Measurements from ENCODE around the gene RNF169. TPM values are rescaled to one million over a fixed set of nuclear protein-coding genes. Genes with fewer than 3 reads are reported as not detected.

Gene RNF169
- total and polyA plus RNA-seq, 2 of the 8 experiments (the other 6 are each of a cell fraction or from before 2014, with no cell fraction given), result 3.6 to 12.5 TPM

DNA sequence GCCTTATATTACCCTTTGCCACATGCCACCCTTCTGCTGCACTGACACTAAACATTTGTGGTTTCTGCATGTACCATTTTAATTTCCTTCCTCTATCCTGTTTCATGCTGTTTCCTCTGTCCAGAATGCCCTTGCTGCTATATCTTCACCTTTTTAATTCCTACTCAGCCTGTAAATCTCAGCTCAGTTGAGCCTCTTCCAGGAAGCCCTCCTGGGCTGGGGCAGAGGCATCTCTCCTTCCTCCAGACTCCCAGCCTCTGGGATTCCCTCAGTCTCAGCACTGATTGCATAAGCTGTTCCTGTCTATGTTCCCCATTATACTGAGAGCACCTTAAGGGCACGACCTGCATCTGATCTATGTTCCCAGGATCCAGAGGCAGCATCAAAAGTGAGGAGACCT is 98.7 kb downstream of the RNF169 start:
- 89% methylated on average over 1 of the region's 1 CpG; no CpG with 5 or more reads in 1 of the 2 experiments for WGBS, 2 experiments (ENCODE audit: extremely low coverage in 1 of 2, insufficient coverage in 1 of 2, insufficient read length in 1 of 2, insufficient replicate concordance in 2 of 2, low coverage in 1 of 2, low lambda C conversion rate in 2 of 2, missing lambda C conversion rate in 1 of 2)
- no peak for TF ChIP-seq SIX5 (IDR thresholded peaks at IDR 0.05; ENCODE audit: low read depth, low read length)
- no peak for TF ChIP-seq SUZ12 (IDR thresholded peaks at IDR 0.05; ENCODE audit: low read length)
- no peak for TF ChIP-seq JUND (IDR thresholded peaks at IDR 0.05; ENCODE audit: low read length)
- TF ChIP-seq MAFK (IDR thresholded peaks at IDR 0.05; ENCODE audit: low read depth, low read length), result no peak
- no peak for TF ChIP-seq GABPA (IDR thresholded peaks at IDR 0.05; ENCODE audit: borderline replicate concordance, insufficient read depth, low read length)
- TF ChIP-seq PHF8 (conservative IDR thresholded peaks at IDR 0.05; ENCODE audit: low read depth, low read length), result no peak
- TF ChIP-seq SRF (IDR thresholded peaks at IDR 0.05; ENCODE audit: low read depth, low read length), result no peak
- TF ChIP-seq CREB1 (IDR thresholded peaks at IDR 0.05), result no peak
- TF ChIP-seq RXRA (IDR thresholded peaks at IDR 0.05; ENCODE audit: insufficient read depth, low read depth, low read length), result no peak
- no peak for TF ChIP-seq TAF1 (IDR thresholded peaks at IDR 0.05; ENCODE audit: low read depth, low read length)
- TF ChIP-seq BACH1 (IDR thresholded peaks at IDR 0.05; ENCODE audit: low read length), result no peak
- no peak for TF ChIP-seq GTF2F1 (IDR thresholded peaks at IDR 0.05; ENCODE audit: borderline replicate concordance, low read depth, low read length)
- no peak for TF ChIP-seq NRF1 (IDR thresholded peaks at IDR 0.05; ENCODE audit: low read depth, low read length)
- no peak for TF ChIP-seq CBX5 (IDR thresholded peaks at IDR 0.05; ENCODE audit: low read depth, low read length)
- no peak for TF ChIP-seq FOSL1 (IDR thresholded peaks at IDR 0.05; ENCODE audit: insufficient read depth, low read depth, low read length)
- TF ChIP-seq NANOG (IDR thresholded peaks at IDR 0.05; ENCODE audit: insufficient read depth, low read depth, low read length, poor library complexity, severe bottlenecking), result no peak

More for the DNA sequence above, 98.7 kb downstream of the RNF169 start:
- H4K91ac ChIP-seq (replicated peaks; ENCODE audit: insufficient read length, low read length), result no peak overlapping the region
- no peak overlapping the region for H3K14ac ChIP-seq (ENCODE audit: insufficient read length)
- no peak overlapping the region for H2BK15ac ChIP-seq (ENCODE audit: low read length)
- no peak overlapping the region for H2BK5ac ChIP-seq (ENCODE audit: low read depth, low read length)
- DNase-seq (ENCODE audit: low read depth in 1 of 2, low spot score in 2 of 2) (no peak), FAIRE-seq (no peak)
- no peak overlapping the region for H3K56ac ChIP-seq (replicated peaks; ENCODE audit: insufficient read length, low read depth, low read length)
- no peak overlapping the region for H3K27ac ChIP-seq (ENCODE audit: low read depth, low read length)
- no peaks in the 10 kb centered on the region for H3K9me3 ChIP-seq (ENCODE audit: insufficient read depth in 2 of 2, low read depth in 1 of 2, low read length in 1 of 2)
- H3K9ac ChIP-seq (replicated peaks in 1 of 4; ENCODE audit: extremely low read depth in 1 of 4, low read depth in 3 of 4, low read length in 3 of 4), result no peak overlapping the region
- H3K79me2 ChIP-seq (ENCODE audit: control insufficient read depth in 1 of 2, insufficient read depth in 2 of 2, low read length in 2 of 2), result no peaks in the 10 kb centered on the region
- ChIA-PET CTCF (ENCODE audit: partially characterized antibody) (interaction anchor here (0.6 kb wide), 1 partner anchor 246 kb away, joined by 3 read pairs; no protein-coding TSS in a partner anchor), POLR2A (ENCODE audit: partially characterized antibody) (no interaction called here)
- no peak overlapping the region for H3K18ac ChIP-seq (ENCODE audit: extremely low read depth, low read length)
- no peak overlapping the region for H2BK20ac ChIP-seq (ENCODE audit: low read length)
- no peak overlapping the region for H3K4ac ChIP-seq (replicated peaks; ENCODE audit: insufficient read length, low read depth, low read length)
- H3K4me1 ChIP-seq (replicated peaks in 1 of 4; ENCODE audit: control insufficient read depth in 3 of 4, insufficient read depth in 4 of 4, low read length in 3 of 4), result peaks cover 0 to 11% (median 6%) of the 10 kb centered on the region in 4 experiments; a peak in 4 of 7 replicates
- H4K20me1 ChIP-seq (replicated peaks in 1 of 2; ENCODE audit: control insufficient read depth in 1 of 2, insufficient read depth in 2 of 2, low read length in 2 of 2), result no peaks in the 10 kb centered on the region
- H4K8ac ChIP-seq (ENCODE audit: extremely low read depth, insufficient read depth, low read length), result no peak overlapping the region
- H2BK12ac ChIP-seq (ENCODE audit: low read depth, low read length), result no peak overlapping the region
- H2BK120ac ChIP-seq (replicated peaks; ENCODE audit: low read depth, low read length), result no peak overlapping the region
- no peaks in the 10 kb centered on the region for H3K23me2 ChIP-seq (ENCODE audit: low read depth, low read length)
- H2AFZ ChIP-seq (ENCODE audit: low read length), result no peak overlapping the region
- H3K23ac ChIP-seq (ENCODE audit: insufficient read length), result no peak overlapping the region
- H3K27me3 ChIP-seq (replicated peaks in 1 of 4; ENCODE audit: control insufficient read depth in 3 of 4, extremely low read depth in 1 of 4, insufficient read depth in 3 of 4, low read length in 3 of 4), result no peaks in the 10 kb centered on the region
- H3K4me3 ChIP-seq (ENCODE audit: extremely low read depth in 1 of 4, insufficient read depth in 2 of 4, low read depth in 3 of 4, low read length in 4 of 4), result no peak overlapping the region
- peaks cover 0 to 7% (median 2%) of the 10 kb centered on the region in 4 experiments; a peak in 3 of 8 replicates for H3K36me3 ChIP-seq (ENCODE audit: control insufficient read depth in 2 of 4, insufficient read depth in 4 of 4, low read length in 3 of 4)
- H2AK5ac ChIP-seq (ENCODE audit: low read depth, low read length), result no peak overlapping the region
- H3K4me2 ChIP-seq (ENCODE audit: insufficient read depth in 1 of 2, low read depth in 2 of 2, low read length in 2 of 2), result no peak overlapping the region
- H3K79me1 ChIP-seq (ENCODE audit: low read depth, low read length), result no peaks in the 10 kb centered on the region; the same call in 1 of the 2 replicates
- no peak overlapping the region for H4K5ac ChIP-seq (ENCODE audit: insufficient read length, low read depth, low read length)

Measured in H1 (cell line).